Measurements from ENCODE around the gene ABCA9. TPM values are rescaled to one million over a fixed set of nuclear protein-coding genes. Genes with fewer than 3 reads are reported as not detected.
"Not testable (repeated sequence)": the region's sequence is repeated elsewhere in the genome, so short reads cannot be mapped to it uniquely, and the experiment has no call there.

Gene ABCA9
- total RNA-seq, 1 experiment from 2014 or later: not detected

DNA sequence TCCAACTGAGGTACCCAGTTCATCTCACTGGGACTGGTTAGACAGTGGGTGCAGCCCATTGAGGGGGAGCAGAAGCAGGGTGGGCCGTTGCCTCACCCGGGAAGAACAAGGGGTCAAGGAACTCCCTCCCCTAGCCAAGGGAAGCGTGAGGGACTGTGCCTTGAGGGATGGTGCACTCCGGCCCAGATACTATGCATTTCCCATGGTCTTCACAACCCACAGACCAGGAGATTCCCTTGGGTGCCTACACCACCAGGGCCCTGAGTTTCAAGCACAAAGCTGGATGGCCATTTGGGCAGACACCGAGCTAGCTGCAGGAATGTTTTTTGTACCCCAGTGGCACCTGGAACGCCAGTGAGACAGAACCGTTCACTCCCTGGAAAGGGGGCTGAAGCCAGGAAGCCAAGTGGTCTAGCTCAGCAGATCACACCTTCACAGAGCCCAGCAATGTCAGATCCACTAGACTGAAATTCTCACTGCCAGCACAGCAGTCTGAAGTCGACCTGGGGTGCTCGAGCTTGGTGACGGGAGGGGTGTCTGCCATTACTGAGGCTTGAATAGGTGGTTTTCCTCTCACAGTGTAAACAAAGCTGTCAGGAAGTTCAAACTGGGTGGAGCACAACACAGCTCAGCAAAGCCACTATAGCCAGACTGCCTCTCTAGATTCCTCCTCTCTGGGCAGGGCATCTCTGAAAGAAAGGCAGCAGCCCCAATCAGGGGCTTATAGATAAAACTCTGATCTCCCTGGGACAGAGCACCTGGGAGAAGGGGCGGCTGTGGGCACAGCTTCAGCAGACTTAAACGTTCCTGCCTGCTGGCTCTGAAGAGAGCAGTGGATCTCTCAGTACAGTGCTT, 9.9 kb upstream of the ABCA9 start:
- H3K79me2 ChIP-seq (ENCODE audit: insufficient read depth, low read length); H3T11ph ChIP-seq (ENCODE audit: low read length); H3K56ac ChIP-seq (ENCODE audit: insufficient read length, low read depth, low read length); H2BK120ac ChIP-seq (ENCODE audit: low read depth, low read length, poor library complexity, severe bottlenecking); H2AK5ac ChIP-seq (ENCODE audit: insufficient read length, low read length); H2BK15ac ChIP-seq (ENCODE audit: low read depth, low read length); H3K9ac ChIP-seq (ENCODE audit: extremely low read depth, insufficient read length, low read length); H3K14ac ChIP-seq (ENCODE audit: insufficient read depth, low read length); H4K91ac ChIP-seq (ENCODE audit: insufficient read length, low read depth, low read length); H3K23ac ChIP-seq (ENCODE audit: insufficient read length, low read depth, low read length); H3K9me3 ChIP-seq (ENCODE audit: control insufficient read depth, low read depth, low read length); H3K36me3 Mint-ChIP-seq (ENCODE audit: insufficient read depth in 1 of 3, low read depth in 3 of 3); H2BK5ac ChIP-seq (ENCODE audit: insufficient read length, low read length); H3K4ac ChIP-seq (ENCODE audit: low read depth, low read length); H3K23me2 ChIP-seq (ENCODE audit: insufficient read length, low read depth, low read length, poor library complexity, severe bottlenecking); H3K4me2 ChIP-seq (ENCODE audit: insufficient read depth, insufficient read length, low read length); H3K9me3 Mint-ChIP-seq; H3K4me1 ChIP-seq (ENCODE audit: insufficient read depth, low read length); H3K4me1 Mint-ChIP-seq; H4K20me1 ChIP-seq (ENCODE audit: control insufficient read depth, insufficient read depth, insufficient read length); H2BK20ac ChIP-seq (ENCODE audit: low read depth, low read length, poor library complexity, severe bottlenecking); H3K27ac ChIP-seq (ENCODE audit: insufficient read length, low read depth, low read length); H3K27me3 ChIP-seq (ENCODE audit: insufficient read depth, low read length); H4K8ac ChIP-seq (replicated peaks; ENCODE audit: insufficient read length, low read depth, low read length); H3K18ac ChIP-seq (ENCODE audit: insufficient read length, low read depth, low read length); H3K27me3 Mint-ChIP-seq (ENCODE audit: low read depth); H4K5ac ChIP-seq (ENCODE audit: insufficient read length, low read depth, low read length); H3K4me3 Mint-ChIP-seq; H3K79me1 ChIP-seq (ENCODE audit: insufficient read depth, low read depth, low read length, poor library complexity, severe bottlenecking); H2AFZ ChIP-seq (ENCODE audit: low read length); H2BK12ac ChIP-seq (ENCODE audit: insufficient read length, low read depth, low read length): not testable (repeated sequence)
- peak overlapping the region in 1 of 3 experiments; percentile 33; a peak in 2 of 7 replicates for H3K27ac Mint-ChIP-seq
- DNase-seq: peak; percentile 39
- WGBS (ENCODE audit: extremely low coverage, insufficient read length, low lambda C conversion rate): no CpG with 5 or more reads among the region's 12 CpGs

Data from H9 (cell line).